SK-N-SH treated with all-trans-retinoic acid at 6 μM for 48 hours (cell line): ENCODE measurements around the gene ALPL.
A peak's percentile ranks its signal among the peaks of the same experiment; 100 is the strongest.

ENCODE experiments used
- ATAC-seq: fragments of 200-7000 bp; cut with Tn5 transposase; 3 replicates; pipeline ENCODE4 v1.9.1; 2020; ENCODE audit warnings: mild to moderate bottlenecking, moderate library complexity
- BACH2 ChIP-seq: fragments of 250-450 bp; sonication (Bioruptor Pico); IDR thresholded peaks from 2 replicates; pipeline ENCODE4 v1.9.0; 2021; ENCODE audit warnings: mild to moderate bottlenecking, borderline replicate concordance
- CSDC2 ChIP-seq: fragments of 250-450 bp; sonication (Bioruptor Pico); IDR thresholded peaks from 2 replicates; pipeline ENCODE4 v1.5.0; 2020; ENCODE audit warnings: mild to moderate bottlenecking, moderate library complexity
- ESRRG ChIP-seq: fragments of 250-450 bp; sonication (Bioruptor Pico); IDR thresholded peaks from 2 replicates; pipeline ENCODE4 v1.6.1; 2021; ENCODE audit warnings: mild to moderate bottlenecking
- GLIS3 ChIP-seq: fragments of 250-450 bp; sonication (Bioruptor Pico); IDR thresholded peaks from 2 replicates; pipeline ENCODE4 v1.5.0; 2020; ENCODE audit warnings: mild to moderate bottlenecking, moderate library complexity
- ISL1 ChIP-seq: fragments of 250-450 bp; sonication (Bioruptor Pico); IDR thresholded peaks from 2 replicates; pipeline ENCODE4 v2.1.2; 2022; ENCODE audit warnings: mild to moderate bottlenecking, moderate library complexity
- PPARA ChIP-seq: fragments of 250-450 bp; sonication (Bioruptor Pico); IDR thresholded peaks from 2 replicates; pipeline ENCODE4 v1.5.0; 2020; ENCODE audit warnings: mild to moderate bottlenecking, borderline replicate concordance
- RARB ChIP-seq: fragments of 250-450 bp; sonication (Bioruptor Pico); IDR thresholded peaks from 2 replicates; pipeline ENCODE4 v1.8.0; 2021; ENCODE audit warnings: mild to moderate bottlenecking, moderate library complexity
- SNAI2 ChIP-seq: fragments of 250-450 bp; sonication (Bioruptor Pico); IDR thresholded peaks from 2 replicates; pipeline ENCODE4 v1.5.0; 2020; ENCODE audit warnings: mild to moderate bottlenecking, moderate library complexity
- TCF4 ChIP-seq: fragments of 250-450 bp; sonication (Bioruptor Pico); IDR thresholded peaks from 2 replicates; pipeline ENCODE4 v1.8.0; 2021; ENCODE audit warnings: mild to moderate bottlenecking, moderate library complexity, borderline replicate concordance
- TOX ChIP-seq: fragments of 250-450 bp; sonication (Bioruptor Pico); IDR thresholded peaks from 2 replicates; pipeline ENCODE4 v1.8.0; 2021; ENCODE audit warnings: mild to moderate bottlenecking, moderate library complexity, borderline replicate concordance
- ZC3H10 ChIP-seq: fragments of 250-450 bp; sonication (Bioruptor Pico); IDR thresholded peaks from 2 replicates; pipeline ENCODE4 v1.5.1; 2021; ENCODE audit warnings: mild to moderate bottlenecking, moderate library complexity
- ZNF565 ChIP-seq: fragments of 450-650 bp; formaldehyde crosslinking; conservative IDR thresholded peaks from 2 replicates; pipeline ENCODE4 v1.5.0; 2020; ENCODE audit warnings: low read depth, mild to moderate bottlenecking, moderate library complexity
- ZNF70 ChIP-seq: fragments of 450-650 bp; formaldehyde crosslinking; IDR thresholded peaks from 2 replicates; pipeline ENCODE4 v1.5.0; 2020; ENCODE audit warnings: mild to moderate bottlenecking, moderate library complexity
- ZNF8 ChIP-seq: fragments of 450-650 bp; formaldehyde crosslinking; IDR thresholded peaks from 2 replicates; pipeline ENCODE4 v1.5.0; 2020; ENCODE audit warnings: mild to moderate bottlenecking, moderate library complexity
- TF ChIP-seq, protein P1 (sequence below): fragments of 250-450 bp; sonication (Bioruptor Pico); IDR thresholded peaks from 2 replicates; pipeline ENCODE4 v1.5.1; 2021; ENCODE audit warnings: mild to moderate bottlenecking, moderate library complexity
- TF ChIP-seq, protein P2 (sequence below): fragments of 250-450 bp; sonication (Bioruptor Pico); IDR thresholded peaks from 2 replicates; pipeline ENCODE4 v1.8.0; 2020; ENCODE audit warnings: mild to moderate bottlenecking, moderate library complexity, borderline replicate concordance
- TF ChIP-seq, protein P3 (sequence below): fragments of 250-450 bp; sonication (Bioruptor Pico); IDR thresholded peaks from 2 replicates; pipeline ENCODE4 v1.5.1; 2020; ENCODE audit warnings: low read depth, mild to moderate bottlenecking, moderate library complexity
- TF ChIP-seq, protein P4 (sequence below): fragments of 250-450 bp; sonication (Bioruptor Pico); IDR thresholded peaks from 2 replicates; pipeline ENCODE4 v1.8.0; 2021; ENCODE audit warnings: low read depth, mild to moderate bottlenecking, moderate library complexity, borderline replicate concordance

ALPL gene

DNA sequence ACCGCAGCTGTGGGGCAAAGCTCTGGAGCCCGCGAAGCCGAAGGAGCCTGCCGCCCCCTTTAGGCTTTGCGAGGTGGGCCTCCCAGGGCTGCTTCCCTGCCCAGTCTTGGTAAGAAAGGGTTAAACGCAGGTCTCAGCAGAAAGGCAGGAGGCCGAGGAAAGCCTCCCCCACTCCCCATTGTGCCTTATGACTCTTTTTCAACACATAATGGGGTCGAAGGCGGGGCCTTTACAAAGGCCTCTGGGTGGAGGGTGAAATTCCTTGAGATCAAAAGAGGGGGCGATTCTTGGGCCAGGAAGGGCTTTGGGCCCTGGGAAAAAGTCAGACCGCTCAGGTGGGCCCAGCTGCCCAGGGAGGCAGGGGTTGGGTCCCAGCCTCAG lies 880 bp downstream of the ALPL start:
- TF ChIP-seq BACH2 (CRISPR knock-in tag) (no peak), TCF4 (no peak), ZNF565 (CRISPR knock-in tag) (no peak), ISL1 (CRISPR knock-in tag) (no peak), ZNF70 (no peak)
- TF ChIP-seq, protein P1, sequence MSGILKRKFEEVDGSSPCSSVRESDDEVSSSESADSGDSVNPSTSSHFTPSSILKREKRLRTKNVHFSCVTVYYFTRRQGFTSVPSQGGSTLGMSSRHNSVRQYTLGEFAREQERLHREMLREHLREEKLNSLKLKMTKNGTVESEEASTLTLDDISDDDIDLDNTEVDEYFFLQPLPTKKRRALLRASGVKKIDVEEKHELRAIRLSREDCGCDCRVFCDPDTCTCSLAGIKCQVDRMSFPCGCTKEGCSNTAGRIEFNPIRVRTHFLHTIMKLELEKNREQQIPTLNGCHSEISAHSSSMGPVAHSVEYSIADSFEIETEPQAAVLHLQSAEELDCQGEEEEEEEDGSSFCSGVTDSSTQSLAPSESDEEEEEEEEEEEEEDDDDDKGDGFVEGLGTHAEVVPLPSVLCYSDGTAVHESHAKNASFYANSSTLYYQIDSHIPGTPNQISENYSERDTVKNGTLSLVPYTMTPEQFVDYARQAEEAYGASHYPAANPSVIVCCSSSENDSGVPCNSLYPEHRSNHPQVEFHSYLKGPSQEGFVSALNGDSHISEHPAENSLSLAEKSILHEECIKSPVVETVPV (CRISPR knock-in tag) = no peak
- TF ChIP-seq, protein P2, sequence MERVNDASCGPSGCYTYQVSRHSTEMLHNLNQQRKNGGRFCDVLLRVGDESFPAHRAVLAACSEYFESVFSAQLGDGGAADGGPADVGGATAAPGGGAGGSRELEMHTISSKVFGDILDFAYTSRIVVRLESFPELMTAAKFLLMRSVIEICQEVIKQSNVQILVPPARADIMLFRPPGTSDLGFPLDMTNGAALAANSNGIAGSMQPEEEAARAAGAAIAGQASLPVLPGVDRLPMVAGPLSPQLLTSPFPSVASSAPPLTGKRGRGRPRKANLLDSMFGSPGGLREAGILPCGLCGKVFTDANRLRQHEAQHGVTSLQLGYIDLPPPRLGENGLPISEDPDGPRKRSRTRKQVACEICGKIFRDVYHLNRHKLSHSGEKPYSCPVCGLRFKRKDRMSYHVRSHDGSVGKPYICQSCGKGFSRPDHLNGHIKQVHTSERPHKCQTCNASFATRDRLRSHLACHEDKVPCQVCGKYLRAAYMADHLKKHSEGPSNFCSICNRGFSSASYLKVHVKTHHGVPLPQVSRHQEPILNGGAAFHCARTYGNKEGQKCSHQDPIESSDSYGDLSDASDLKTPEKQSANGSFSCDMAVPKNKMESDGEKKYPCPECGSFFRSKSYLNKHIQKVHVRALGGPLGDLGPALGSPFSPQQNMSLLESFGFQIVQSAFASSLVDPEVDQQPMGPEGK (CRISPR knock-in tag) = no peak
- no peak for ATAC-seq

DNA sequence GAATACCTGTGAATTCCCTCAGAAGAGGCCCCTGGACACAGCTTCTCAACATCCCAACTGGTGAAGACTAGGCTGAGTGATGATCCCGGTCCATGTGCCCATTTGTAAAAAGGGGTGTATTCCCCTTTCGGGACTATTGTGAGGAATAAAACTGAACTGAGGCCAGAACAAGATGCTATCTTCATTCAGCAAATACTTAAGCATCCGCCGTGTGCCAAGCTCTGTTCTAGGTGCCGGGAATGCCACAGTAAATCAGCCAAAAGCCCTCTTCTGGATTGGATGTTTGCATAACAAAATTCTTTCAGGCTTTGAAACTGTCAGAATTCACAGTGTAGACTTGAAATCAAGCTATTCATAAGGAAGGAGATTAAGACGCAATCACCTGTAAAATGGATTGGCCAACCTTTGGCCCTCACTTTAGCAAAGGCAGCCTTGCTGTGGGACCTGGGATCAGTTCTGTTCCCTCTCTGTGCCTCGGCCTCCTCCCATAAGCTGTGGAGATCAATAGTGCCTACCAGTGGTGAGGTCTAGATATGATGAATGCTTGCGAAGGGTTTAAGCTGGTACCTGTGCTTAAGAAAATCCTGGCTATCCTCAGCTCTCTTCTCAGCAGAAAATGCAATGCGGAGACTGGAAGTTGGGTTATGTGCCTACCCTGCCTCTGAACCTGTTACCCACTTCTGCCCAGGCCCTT lies 1.8 kb downstream of the ALPL start:
- 0 out of 3 replicates have a peak, but pooled peaks have one; percentile 4 for ATAC-seq

DNA sequence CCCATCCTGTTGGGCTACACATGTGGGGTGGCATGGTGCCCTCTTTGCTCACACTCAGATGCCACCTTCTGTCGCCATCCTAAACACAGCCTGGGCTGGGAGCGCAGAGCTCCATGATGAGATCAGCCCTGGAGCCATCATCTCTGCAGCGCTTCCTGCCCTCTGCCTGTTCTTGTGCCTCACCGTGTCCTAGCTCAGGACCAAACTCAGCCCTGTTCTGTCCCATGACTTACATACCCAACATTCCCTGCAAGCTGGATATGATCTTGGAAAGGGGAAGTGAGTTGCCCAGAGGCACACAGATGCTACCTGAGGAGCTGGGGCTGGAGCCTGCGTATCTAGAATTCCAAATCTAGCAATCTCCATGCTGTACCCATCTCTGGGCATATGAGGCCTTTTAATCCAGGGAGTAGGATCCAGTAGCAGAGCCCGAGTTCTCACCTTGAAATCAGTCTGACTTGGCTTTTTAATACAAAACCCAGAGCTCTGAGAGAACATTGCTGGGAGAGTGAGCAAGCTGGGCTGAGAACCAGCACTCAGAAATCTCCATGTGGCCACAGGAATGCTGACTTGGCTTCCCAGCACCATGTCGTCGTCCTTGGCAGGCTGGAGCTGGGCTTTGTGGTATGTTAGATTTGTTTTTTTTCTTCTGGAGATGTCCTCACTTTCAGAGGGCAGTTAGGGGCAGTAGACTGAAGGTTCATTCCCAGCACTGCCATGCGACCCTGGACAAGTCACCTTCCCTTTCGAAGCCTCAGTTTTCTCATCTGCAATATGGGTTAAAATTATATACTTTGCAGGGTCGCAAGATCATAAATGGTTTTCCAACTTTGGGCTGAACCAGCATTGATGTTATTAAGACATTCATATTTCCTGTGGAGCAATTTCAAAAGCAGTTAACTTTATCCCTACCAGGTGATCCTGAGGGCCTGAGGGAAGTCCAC lies 2.6 kb downstream of the ALPL start:
- ATAC-seq = peak; percentile 86
- no peak for TF ChIP-seq TCF4
- no peak for TF ChIP-seq ZNF8 (CRISPR knock-in tag)
- TF ChIP-seq, protein P1 (CRISPR knock-in tag) = no peak
- TF ChIP-seq ESRRG (CRISPR knock-in tag) = no peak
- TF ChIP-seq, protein P2 (CRISPR knock-in tag) = no peak
- TF ChIP-seq, protein P3, sequence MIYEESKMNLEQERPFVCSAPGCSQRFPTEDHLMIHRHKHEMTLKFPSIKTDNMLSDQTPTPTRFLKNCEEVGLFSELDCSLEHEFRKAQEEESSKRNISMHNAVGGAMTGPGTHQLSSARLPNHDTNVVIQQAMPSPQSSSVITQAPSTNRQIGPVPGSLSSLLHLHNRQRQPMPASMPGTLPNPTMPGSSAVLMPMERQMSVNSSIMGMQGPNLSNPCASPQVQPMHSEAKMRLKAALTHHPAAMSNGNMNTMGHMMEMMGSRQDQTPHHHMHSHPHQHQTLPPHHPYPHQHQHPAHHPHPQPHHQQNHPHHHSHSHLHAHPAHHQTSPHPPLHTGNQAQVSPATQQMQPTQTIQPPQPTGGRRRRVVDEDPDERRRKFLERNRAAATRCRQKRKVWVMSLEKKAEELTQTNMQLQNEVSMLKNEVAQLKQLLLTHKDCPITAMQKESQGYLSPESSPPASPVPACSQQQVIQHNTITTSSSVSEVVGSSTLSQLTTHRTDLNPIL = no peak
- no peak for TF ChIP-seq PPARA (CRISPR knock-in tag)
- no peak for TF ChIP-seq SNAI2
- no peak for TF ChIP-seq TOX (CRISPR knock-in tag)
- TF ChIP-seq ISL1 (CRISPR knock-in tag) = no peak
- no peak for TF ChIP-seq ZNF70
- TF ChIP-seq ZC3H10 (CRISPR knock-in tag) = no peak

More for the DNA sequence above, 1.8 kb downstream of the ALPL start:
- TF ChIP-seq ESRRG (CRISPR knock-in tag) (no peak), CSDC2 (CRISPR knock-in tag) (no peak), SNAI2 (no peak), GLIS3 (CRISPR knock-in tag) (no peak), TCF4 (no peak), TOX (CRISPR knock-in tag) (no peak), ZNF565 (CRISPR knock-in tag) (no peak), ZNF70 (no peak), PPARA (CRISPR knock-in tag) (no peak), ISL1 (CRISPR knock-in tag) (no peak), RARB (CRISPR knock-in tag) (no peak)
- TF ChIP-seq, protein P3 = no peak
- TF ChIP-seq, protein P1 (CRISPR knock-in tag) = no peak
- TF ChIP-seq, protein P4, sequence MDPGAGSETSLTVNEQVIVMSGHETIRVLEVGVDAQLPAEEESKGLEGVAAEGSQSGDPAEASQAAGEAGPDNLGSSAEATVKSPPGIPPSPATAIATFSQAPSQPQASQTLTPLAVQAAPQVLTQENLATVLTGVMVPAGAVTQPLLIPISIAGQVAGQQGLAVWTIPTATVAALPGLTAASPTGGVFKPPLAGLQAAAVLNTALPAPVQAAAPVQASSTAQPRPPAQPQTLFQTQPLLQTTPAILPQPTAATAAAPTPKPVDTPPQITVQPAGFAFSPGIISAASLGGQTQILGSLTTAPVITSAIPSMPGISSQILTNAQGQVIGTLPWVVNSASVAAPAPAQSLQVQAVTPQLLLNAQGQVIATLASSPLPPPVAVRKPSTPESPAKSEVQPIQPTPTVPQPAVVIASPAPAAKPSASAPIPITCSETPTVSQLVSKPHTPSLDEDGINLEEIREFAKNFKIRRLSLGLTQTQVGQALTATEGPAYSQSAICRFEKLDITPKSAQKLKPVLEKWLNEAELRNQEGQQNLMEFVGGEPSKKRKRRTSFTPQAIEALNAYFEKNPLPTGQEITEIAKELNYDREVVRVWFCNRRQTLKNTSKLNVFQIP = no peak
